ENCODE data around the gene DNAJC11.
"Not testable (repeated sequence)": the region's sequence is repeated elsewhere in the genome, so short reads cannot be mapped to it uniquely, and the experiment has no call there.

Gene DNAJC11

GRCh38 chr1:6623269-6623965 lies 78.2 kb downstream of the DNAJC11 start:
- DNase-seq = no peak

- DNase-seq = no peak
These were observed 79.0 kb downstream of the DNAJC11 start for GRCh38 chr1:6622396-6623152.

GRCh38 chr1:6621429-6622391 lies 79.9 kb downstream of the DNAJC11 start:
- no peak for DNase-seq

GRCh38 chr1:6619045-6619444 lies 82.6 kb downstream of the DNAJC11 start:
- DNase-seq = no peak

GRCh38 chr1:6614929-6615785 lies 86.5 kb downstream of the DNAJC11 start:
- no peak for DNase-seq

GRCh38 chr1:6614019-6614928 lies 87.3 kb downstream of the DNAJC11 start:
- peak; percentile 61 for DNase-seq

- peak; percentile 100 for DNase-seq
These were observed 88.1 kb downstream of the DNAJC11 start, which contains the start of gene PHF13 for GRCh38 chr1:6613361-6614018. Gene PHF13, plus strand, starts transcription at chr1:6613731. Its CDS starts 336 bp downstream, at chr1:6614067.

- peak; percentile 12 for DNase-seq
These were observed 88.8 kb downstream of the DNAJC11 start for GRCh38 chr1:6612641-6613360.

- no peak for DNase-seq
These were observed 97.6 kb downstream of the DNAJC11 start for GRCh38 chr1:6603915-6604558.

- peak; percentile 64 for DNase-seq
These were observed 98.2 kb downstream of the DNAJC11 start for GRCh38 chr1:6603238-6603914.

GRCh38 chr1:6602669-6603237 lies 98.9 kb downstream of the DNAJC11 start, which contains the start of gene KLHL21:
Gene KLHL21, minus strand, starts transcription at chr1:6602869. Its CDS starts 52 bp downstream, at chr1:6602817.
- DNase-seq = peak; percentile 88

- peak; percentile 23 for DNase-seq
These were observed 99.5 kb downstream of the DNAJC11 start for GRCh38 chr1:6601923-6602668.

- peak; percentile 77 for DNase-seq
These were observed 100.3 kb downstream of the DNAJC11 start for GRCh38 chr1:6601049-6601922.

GRCh38 chr1:6600410-6601048 lies 101.1 kb downstream of the DNAJC11 start:
- DNase-seq = no peak

GRCh38 chr1:6599991-6600390 lies 101.6 kb downstream of the DNAJC11 start:
- not testable (repeated sequence) for DNase-seq
